ENCODE results near the gene CMC4.

Gene CMC4

GRCh38 chrX:155070975-155071693 is at the start of gene CMC4, which contains the start of the genes BRCC3 and MTCP1:
TSS of gene CMC4 (minus strand) at chrX:155071136. CDS start at chrX:155064023, 7,113 bp downstream.
TSS of gene BRCC3 (plus strand) at chrX:155071508. CDS start at chrX:155071528, 20 bp downstream.
TSS of gene MTCP1 (minus strand) at chrX:155071136. CDS start at chrX:155066010, 5,126 bp downstream.
- peak; percentile 77 for DNase-seq (ENCODE audit: low spot score)

- no peak for DNase-seq (ENCODE audit: low spot score)
Measured at GRCh38 chrX:155115174-155115819, 44.4 kb upstream of the CMC4 start.

GRCh38 chrX:155113097-155113496 is 42.2 kb upstream of the CMC4 start:
- no peak for DNase-seq (ENCODE audit: low spot score)

- DNase-seq (ENCODE audit: low spot score): no peak
Measured at GRCh38 chrX:155112171-155112570, 41.2 kb upstream of the CMC4 start.

GRCh38 chrX:155108427-155108826 is 37.5 kb upstream of the CMC4 start:
- no peak for DNase-seq (ENCODE audit: low spot score)

GRCh38 chrX:155105919-155106318 is 35.0 kb upstream of the CMC4 start:
- DNase-seq (ENCODE audit: low spot score): no peak

- peak; percentile 36 for DNase-seq (ENCODE audit: low spot score)
Measured at GRCh38 chrX:155094468-155095061, 23.6 kb upstream of the CMC4 start.

GRCh38 chrX:155086961-155087735 is 16.2 kb upstream of the CMC4 start:
- no peak for DNase-seq (ENCODE audit: low spot score)

- no peak for DNase-seq (ENCODE audit: low spot score)
Measured at GRCh38 chrX:155086202-155086840, 15.4 kb upstream of the CMC4 start.

GRCh38 chrX:155071694-155072280 is 851 bp upstream of the CMC4 start:
- no peak for DNase-seq (ENCODE audit: low spot score)

- no peak for DNase-seq (ENCODE audit: low spot score)
Measured at GRCh38 chrX:155070663-155070974, 317 bp downstream of the CMC4 start.

GRCh38 chrX:155070038-155070437 is 898 bp downstream of the CMC4 start:
- no peak for DNase-seq (ENCODE audit: low spot score)

GRCh38 chrX:155069414-155069813 is 1.5 kb downstream of the CMC4 start:
- no peak for DNase-seq (ENCODE audit: low spot score)

- no peak for DNase-seq (ENCODE audit: low spot score)
Measured at GRCh38 chrX:155068165-155068564, 2.8 kb downstream of the CMC4 start.

- no peak for DNase-seq (ENCODE audit: low spot score)
Measured at GRCh38 chrX:155065035-155065734, 5.8 kb downstream of the CMC4 start.

- no peak for DNase-seq (ENCODE audit: low spot score)
Measured at GRCh38 chrX:155061760-155062159, 9.2 kb downstream of the CMC4 start.

GRCh38 chrX:155056877-155057792 is 13.8 kb downstream of the CMC4 start:
- peak; percentile 61 for DNase-seq (ENCODE audit: low spot score)

GRCh38 chrX:155056471-155056870 is 14.5 kb downstream of the CMC4 start:
- DNase-seq (ENCODE audit: low spot score): no peak

GRCh38 chrX:155055494-155055893 is 15.4 kb downstream of the CMC4 start:
- no peak for DNase-seq (ENCODE audit: low spot score)

- no peak for DNase-seq (ENCODE audit: low spot score)
Measured at GRCh38 chrX:155054255-155054654, 16.7 kb downstream of the CMC4 start.
